D721Med (cell line): ENCODE measurements around the gene JAK3.

Source experiments
- DNase-seq: peaks from one replicate; pipeline ENCODE4 v3.0.0; 2011; ENCODE audit warnings: low spot score; ENCODE audit not compliant: insufficient read length
- FAIRE-seq: peaks from 2 replicates; lab custom pipeline; 2011; peaks lifted over from hg19 to GRCh38; lab: Jason Lieb, UNC
- TF ChIP-seq, protein P1 (sequence below): IDR thresholded peaks from 2 replicates; pipeline ENCODE4 v1.5.1; 2012; ENCODE audit warnings: mild to moderate bottlenecking, control low read depth; ENCODE audit not compliant: insufficient read depth; ENCODE audit errors: missing control alignments

Gene JAK3

DNA sequence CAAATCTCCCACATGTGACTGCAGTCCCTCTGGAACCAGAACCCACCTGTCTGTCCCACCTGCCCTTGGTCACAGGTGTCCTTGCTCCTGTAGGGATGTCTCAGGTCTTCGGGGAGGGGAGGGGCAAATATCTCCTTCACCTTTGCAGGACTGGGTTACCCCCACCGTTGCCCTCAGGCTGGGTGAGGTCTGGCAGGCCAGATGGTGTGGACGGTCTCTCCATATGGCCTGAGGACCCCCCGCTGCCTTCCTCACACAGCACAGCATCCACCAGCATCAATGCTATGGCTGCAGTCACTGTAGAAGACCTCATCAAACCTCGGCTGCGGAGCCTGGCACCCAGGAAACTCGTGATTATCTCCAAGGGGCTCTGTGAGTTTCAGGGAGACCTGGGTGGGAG, 33.9 kb upstream of the JAK3 start:
- TF ChIP-seq, protein P1, sequence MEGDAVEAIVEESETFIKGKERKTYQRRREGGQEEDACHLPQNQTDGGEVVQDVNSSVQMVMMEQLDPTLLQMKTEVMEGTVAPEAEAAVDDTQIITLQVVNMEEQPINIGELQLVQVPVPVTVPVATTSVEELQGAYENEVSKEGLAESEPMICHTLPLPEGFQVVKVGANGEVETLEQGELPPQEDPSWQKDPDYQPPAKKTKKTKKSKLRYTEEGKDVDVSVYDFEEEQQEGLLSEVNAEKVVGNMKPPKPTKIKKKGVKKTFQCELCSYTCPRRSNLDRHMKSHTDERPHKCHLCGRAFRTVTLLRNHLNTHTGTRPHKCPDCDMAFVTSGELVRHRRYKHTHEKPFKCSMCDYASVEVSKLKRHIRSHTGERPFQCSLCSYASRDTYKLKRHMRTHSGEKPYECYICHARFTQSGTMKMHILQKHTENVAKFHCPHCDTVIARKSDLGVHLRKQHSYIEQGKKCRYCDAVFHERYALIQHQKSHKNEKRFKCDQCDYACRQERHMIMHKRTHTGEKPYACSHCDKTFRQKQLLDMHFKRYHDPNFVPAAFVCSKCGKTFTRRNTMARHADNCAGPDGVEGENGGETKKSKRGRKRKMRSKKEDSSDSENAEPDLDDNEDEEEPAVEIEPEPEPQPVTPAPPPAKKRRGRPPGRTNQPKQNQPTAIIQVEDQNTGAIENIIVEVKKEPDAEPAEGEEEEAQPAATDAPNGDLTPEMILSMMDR = no peak
- DNase-seq (no peak), FAIRE-seq (no peak)

DNA sequence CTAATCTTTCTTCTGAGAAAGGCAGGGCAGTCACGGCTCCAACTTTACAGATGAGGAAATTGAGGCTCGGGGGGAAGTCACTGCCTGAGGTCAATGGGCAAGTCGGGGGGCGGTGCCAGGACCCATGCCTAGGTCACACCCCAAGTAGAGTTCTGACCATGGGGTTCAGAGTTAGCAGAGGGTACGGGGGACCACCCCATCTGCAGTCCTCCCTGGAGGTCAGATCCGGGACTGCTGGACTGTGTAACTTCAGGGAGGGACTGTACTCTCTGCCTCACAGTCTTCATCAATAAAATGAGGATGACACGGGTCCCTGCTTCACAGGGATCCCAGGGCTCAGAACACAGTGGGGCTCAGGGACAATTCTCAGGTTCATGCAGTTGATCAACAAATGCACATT, 31.7 kb upstream of the JAK3 start:
- no peak for DNase-seq
- no peak for FAIRE-seq
- TF ChIP-seq, protein P1 = no peak

DNA sequence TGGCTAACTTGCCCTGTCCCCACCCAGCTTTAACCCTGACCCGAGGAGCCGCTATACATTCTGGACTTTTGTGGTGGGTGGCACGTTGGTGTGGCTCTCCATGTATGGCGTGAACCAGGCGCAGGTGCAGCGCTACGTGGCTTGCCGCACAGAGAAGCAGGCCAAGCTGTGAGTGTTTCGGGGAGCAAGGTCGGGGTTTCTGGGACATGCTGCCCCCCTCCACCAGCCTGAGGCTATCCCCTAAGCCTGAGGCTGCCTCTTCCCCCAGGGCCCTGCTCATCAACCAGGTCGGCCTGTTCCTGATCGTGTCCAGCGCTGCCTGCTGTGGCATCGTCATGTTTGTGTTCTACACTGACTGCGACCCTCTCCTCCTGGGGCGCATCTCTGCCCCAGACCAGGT, 29.9 kb upstream of the JAK3 start:
- TF ChIP-seq, protein P1 = no peak
- DNase-seq = no peak
- no peak for FAIRE-seq

DNA sequence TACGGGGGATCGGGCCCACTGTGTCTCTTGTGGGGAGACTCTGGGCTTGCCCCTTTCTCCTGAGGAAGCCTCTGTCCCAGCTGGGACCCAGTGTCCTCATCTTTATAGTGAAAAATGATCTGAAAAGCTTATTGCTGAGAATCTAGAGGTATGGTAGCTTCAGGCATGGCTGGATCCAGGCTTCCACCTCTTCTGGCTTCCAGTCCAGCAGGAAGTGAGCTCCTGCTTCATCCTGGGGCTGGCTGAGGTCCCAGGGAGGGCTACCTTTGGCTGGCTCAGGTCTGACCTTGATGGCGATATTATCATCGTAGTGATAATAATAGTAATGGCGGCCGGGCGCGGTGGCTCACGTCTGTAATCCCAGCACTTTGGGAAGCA, 27.0 kb upstream of the JAK3 start:
- DNase-seq (no peak), FAIRE-seq (no peak)
- TF ChIP-seq, protein P1 = no peak

DNA sequence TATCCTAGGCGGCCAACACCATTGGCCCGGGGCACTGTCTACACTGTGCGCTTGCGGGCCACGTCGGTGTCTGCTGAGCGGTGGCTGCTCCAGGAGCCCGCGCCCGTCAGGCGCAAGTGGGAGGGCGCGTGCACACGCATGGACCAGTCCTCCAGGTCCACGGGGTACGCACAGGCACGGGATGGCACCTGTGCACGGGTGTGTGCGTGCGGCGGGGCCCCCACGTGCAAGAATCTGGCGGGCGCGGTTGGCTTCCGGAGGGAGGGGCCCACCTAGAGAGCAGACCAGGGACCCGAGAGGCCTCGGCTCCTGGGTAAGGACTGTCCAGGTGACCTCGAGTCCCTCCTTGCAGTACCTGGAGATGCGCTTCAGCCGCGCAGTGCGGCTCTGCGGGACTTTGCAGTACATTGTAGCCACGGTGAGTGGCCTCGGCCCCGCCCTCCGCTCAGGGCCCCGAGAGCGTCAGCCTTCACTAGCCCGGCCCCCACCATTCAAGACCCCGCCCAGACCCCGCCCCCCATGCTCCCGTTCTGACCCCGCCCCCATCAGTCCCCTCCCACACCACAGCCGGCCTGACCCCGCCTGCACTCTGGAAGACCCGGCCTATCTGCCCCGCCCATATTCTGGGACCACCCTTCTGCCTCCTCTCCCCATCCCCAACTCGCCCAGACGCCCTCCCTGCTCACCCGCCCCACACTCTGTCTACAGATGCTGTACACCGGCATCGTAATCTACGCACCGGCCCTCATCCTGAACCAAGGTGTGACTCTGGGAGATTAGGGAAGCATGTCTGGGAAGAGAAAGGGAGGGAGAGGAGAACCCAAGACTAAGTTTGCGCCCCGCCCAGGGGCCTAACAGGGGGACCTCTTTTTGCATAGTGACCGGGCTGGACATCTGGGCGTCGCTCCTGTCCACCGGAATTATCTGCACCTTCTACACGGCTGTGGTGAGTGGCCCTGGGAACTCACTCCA, 26.3 kb upstream of the JAK3 start:
- TF ChIP-seq, protein P1 = no peak
- DNase-seq (no peak), FAIRE-seq (no peak)

DNA sequence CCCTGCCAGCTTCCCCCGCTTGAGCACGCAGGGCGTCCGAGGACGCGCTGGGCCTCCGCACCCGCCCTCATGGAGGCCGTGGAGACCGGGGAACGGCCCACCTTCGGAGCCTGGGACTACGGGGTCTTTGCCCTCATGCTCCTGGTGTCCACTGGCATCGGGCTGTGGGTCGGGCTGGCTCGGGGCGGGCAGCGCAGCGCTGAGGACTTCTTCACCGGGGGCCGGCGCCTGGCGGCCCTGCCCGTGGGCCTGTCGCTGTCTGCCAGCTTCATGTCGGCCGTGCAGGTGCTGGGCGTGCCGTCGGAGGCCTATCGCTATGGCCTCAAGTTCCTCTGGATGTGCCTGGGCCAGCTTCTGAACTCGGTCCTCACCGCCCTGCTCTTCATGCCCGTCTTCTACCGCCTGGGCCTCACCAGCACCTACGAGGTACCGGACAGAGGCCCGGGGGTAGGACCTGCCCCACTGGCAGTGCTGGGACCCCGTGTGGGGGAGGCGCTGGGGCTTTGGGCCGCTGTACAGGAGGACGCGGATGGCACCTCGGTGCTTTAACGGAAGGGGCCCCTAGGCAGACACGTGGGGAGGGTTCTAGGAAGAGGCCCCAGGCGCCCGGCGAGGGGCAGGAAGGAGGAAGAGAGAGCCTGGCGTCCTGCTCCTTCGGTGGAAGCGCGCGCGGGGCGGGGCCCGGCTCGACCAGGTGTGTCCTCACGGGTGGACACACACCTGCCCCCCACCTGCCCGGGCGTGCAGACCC, 24.6 kb upstream of the JAK3 start:
- no peak for DNase-seq
- no peak for FAIRE-seq
- TF ChIP-seq, protein P1 = no peak
